Natural killer cell treated with Interleukin-12 subunit alpha and Interleukin-12 subunit beta and Interleukin-15 and Interleukin-18, amount 100 ng/mL, for 72 hours (primary cell): Measurements from ENCODE around the gene SMG7. TPM values are rescaled to one million over a fixed set of nuclear protein-coding genes. Genes with fewer than 3 reads are reported as not detected.

Experiments used
- ATAC-seq, 2 donors: fragments of 150-1000 bp; cut with Tn5 transposase in 1 of 2; sonication (Bioruptor Pico), chemical (Tn5 transposase) in 1 of 2; 2 replicates each; pipeline ENCODE4 v1.10.0; 2021
- DNase-seq: peaks from one replicate; pipeline ENCODE4 v3.0.0; 2022; ENCODE audit warnings: low spot score
- H3K27ac Mint-ChIP-seq, 2 donors: 1 replicate in 1 of 2; 2 replicates in 1 of 2; pipeline ENCODE4 v1.8.0; 2022; ENCODE audit warnings: mixed read lengths in 2 of 2, mild to moderate bottlenecking in 1 of 2, moderate library complexity in 1 of 2
- H3K27me3 Mint-ChIP-seq, 2 donors: 1 replicate in 1 of 2; 2 replicates in 1 of 2; pipeline ENCODE4 v1.8.0; 2022; ENCODE audit warnings: mixed read lengths in 2 of 2
- H3K36me3 Mint-ChIP-seq: one replicate; pipeline ENCODE4 v1.8.0; 2022; ENCODE audit warnings: mixed read lengths
- H3K4me1 Mint-ChIP-seq, 2 donors: 1 replicate in 1 of 2; 2 replicates in 1 of 2; pipeline ENCODE4 v1.8.0; 2022; ENCODE audit warnings: low read depth in 2 of 2, mixed read lengths in 2 of 2, mild to moderate bottlenecking in 1 of 2
- H3K4me3 Mint-ChIP-seq: one replicate; pipeline ENCODE4 v1.8.0; 2022; ENCODE audit warnings: mixed read lengths
- H3K9me3 Mint-ChIP-seq: 2 replicates; pipeline ENCODE4 v1.8.0; 2022; ENCODE audit warnings: mixed read lengths
- total RNA-seq, 2 donors: library from RNA; stranded (reverse); gene quantifications; one replicate each; pipeline ENCODE4 v1.2.3, GENCODE V29; 2022

SMG7 gene
- total RNA-seq, 2 donors from 2014 or later = 90.2 to 96.1 TPM

DNA sequence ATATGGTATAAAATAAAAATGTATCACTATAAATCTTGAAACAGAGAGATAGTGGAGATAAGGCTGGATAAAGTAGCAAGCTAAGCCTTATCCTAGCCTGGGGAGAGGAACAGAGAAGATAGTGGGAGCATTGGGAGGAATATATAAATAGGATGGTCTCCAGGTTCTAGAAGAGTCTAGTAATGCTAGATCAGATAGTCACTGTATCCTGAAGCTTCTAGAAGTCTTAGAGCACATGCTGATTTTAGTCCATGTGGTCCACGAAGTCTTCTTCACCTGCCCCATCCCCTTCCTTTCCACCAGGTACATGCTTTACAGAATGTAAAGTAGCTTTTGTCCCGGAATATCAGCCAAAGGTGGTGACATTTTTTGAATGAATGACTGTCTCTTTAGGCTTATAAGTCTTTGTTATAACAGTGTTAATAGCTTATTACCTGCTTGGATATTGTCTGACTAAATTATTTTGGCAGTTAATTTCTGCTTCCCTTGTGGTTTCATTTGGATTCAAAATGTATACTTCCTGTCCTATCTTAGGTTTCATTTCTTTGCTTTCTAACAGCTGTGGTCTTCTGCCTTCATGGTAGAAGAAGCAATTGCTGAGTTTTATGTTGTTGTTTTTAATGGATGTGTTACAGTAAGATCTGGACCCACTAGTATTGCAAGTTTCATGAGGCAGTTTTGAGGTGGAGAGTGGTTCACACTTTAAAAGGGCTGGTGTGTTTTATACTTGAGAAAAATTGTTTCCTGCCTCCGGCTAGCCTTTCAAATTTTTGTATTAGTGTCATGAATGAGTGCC, 5.9 kb downstream of the SMG7 start:
- Mint-ChIP-seq H3K4me3 (peak overlapping the region; percentile 73), H3K27ac (peak overlapping the region; percentile 73 to 84), H3K36me3 (peaks cover 6% of the 10 kb centered on the region), H3K9me3 (no peaks in the 10 kb centered on the region), H3K4me1 (peaks cover 43 to 62% of the 10 kb centered on the region in 2 donors), H3K27me3 (no peaks in the 10 kb centered on the region)
- no peak for DNase-seq
- peak; percentile 65 to 87 for ATAC-seq

DNA sequence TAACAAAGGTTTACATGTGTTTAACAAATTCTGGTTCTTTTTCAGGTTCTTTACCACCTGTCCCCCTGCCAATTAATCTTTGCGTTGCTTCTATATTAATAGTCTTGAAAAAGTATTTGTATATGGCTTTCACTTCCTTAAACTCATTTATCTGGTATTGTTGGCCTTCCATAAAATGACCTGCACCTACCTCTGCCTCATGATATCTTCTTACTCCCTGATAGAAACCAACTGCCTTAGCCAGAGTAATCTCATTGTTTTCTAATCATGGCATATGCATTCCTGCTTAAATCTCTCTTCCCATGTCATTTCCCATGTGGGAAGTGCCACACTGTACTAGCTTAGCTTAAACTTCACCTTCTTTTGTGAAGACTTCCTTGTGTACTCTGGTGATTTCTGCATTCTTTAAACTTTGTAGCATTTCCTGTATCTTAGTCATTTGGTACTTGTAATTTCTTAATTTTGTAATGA, 8.7 kb downstream of the SMG7 start:
- ATAC-seq (peak in 1 of 2 donors; percentile 14), DNase-seq (no peak)
- peak overlapping the region; percentile 40 for H3K4me3 Mint-ChIP-seq
- H3K27ac Mint-ChIP-seq = peak overlapping the region; percentile 73 to 84
- no peaks in the 10 kb centered on the region for H3K9me3 Mint-ChIP-seq
- H3K4me1 Mint-ChIP-seq = peaks cover 43 to 52% of the 10 kb centered on the region in 2 donors
- H3K36me3 Mint-ChIP-seq = no peaks in the 10 kb centered on the region
- no peaks in the 10 kb centered on the region for H3K27me3 Mint-ChIP-seq

DNA sequence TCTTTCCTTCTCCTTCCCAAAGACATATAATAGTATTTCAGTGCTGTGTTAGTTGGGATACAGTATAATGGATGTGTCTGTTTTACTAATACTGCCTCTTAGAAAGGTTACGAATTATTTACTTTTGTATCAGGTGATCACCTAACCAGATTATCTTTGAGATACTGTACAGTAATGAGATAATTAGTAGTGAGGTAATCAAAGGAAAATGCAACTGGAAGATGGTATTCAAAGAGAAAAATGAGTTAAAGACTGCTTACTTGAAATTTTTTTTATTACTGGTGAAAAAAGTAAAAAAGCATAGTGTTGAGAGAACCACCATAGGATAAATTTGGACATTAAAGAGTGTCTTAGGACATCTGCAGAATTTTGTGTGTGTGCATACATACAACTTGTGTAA, 10.9 kb downstream of the SMG7 start:
- H3K4me3 Mint-ChIP-seq = no peak overlapping the region
- no peaks in the 10 kb centered on the region for H3K27me3 Mint-ChIP-seq
- peaks cover 55 to 64% of the 10 kb centered on the region in 2 donors for H3K4me1 Mint-ChIP-seq
- no peaks in the 10 kb centered on the region for H3K9me3 Mint-ChIP-seq
- no peaks in the 10 kb centered on the region for H3K36me3 Mint-ChIP-seq
- DNase-seq (no peak), ATAC-seq (no peak)
- no peak overlapping the region for H3K27ac Mint-ChIP-seq

DNA sequence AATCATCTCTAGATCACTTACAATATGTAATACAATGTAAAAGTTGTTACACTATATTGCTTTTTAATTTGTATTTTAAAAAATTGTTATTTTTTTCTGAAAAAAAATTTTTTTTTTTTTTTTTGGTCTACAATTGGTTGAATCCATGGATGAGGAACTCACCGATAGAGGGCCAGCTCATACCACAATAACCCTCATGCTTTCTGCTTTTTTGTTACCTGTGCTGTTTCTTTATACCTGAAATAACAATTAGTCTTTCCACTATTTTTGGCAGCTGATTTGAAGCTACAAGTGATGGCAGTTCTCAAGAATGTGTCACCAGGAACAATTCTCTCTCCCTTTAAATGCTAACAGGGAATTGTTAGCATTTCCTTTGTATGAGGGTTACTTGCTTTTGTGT, 12.0 kb downstream of the SMG7 start:
- Mint-ChIP-seq H3K27me3 (no peaks in the 10 kb centered on the region), H3K27ac (no peak overlapping the region), H3K36me3 (no peaks in the 10 kb centered on the region), H3K4me1 (peaks cover 49 to 57% of the 10 kb centered on the region in 2 donors), H3K4me3 (no peak overlapping the region), H3K9me3 (no peaks in the 10 kb centered on the region)
- DNase-seq (no peak), ATAC-seq (no peak)

DNA sequence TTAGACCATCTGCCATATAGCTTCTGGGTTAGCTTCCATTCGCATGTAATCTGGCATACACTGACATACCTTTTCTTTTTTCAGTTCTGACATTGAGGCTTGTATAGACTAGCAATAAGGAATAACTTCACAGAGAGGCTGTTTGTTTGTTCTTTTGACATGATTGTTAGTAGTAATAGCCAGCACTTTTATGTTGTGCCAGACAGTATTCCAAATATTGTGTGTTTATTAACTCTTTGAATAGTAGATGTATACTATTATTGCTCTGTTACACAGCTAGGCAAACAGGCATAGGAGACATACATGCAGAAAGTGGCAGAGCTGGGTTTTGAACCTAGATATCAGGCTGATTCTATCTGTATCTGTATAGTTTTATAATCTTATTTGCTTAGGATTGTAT, 12.6 kb downstream of the SMG7 start:
- Mint-ChIP-seq H3K36me3 (no peaks in the 10 kb centered on the region), H3K27ac (no peak overlapping the region), H3K4me1 (peaks cover 51 to 57% of the 10 kb centered on the region in 2 donors), H3K9me3 (no peaks in the 10 kb centered on the region), H3K27me3 (no peaks in the 10 kb centered on the region), H3K4me3 (no peak overlapping the region)
- no peak for DNase-seq
- no peak for ATAC-seq

DNA sequence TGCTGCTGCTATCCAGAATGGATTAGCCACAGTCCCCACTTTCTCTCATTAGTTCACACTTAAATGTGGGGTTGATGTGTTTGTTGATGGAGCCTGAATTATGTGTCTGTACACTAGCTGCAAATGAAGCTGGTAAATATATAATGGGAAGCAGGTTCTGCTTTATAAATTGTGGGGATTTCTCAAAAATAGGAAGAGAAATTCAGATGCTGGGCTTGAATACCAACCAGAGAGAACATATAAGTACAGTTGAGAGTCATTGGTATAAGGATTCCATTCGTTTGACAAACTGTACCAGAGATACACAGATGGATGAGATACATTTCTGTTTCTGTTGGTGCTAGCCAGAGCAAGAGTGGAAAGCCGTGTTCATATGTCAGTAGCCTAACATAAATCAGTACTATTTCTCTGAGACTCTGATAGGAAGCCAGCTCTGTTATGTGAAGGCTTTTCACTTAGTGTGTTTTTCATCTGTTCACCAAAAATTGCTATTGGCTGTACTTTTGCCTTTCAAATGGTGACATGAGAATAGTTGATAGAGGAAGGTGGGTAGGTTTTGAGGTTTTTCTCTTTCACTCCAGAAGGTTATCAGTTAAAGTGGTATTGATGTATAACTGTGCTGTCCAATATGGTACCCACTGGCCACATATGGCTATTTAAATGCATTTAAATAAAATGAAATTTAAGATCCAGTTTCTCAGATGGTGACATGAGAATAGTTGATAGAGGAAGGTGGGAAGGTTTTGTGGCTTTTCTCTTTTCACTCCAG, 15.6 kb downstream of the SMG7 start:
- DNase-seq (no peak), ATAC-seq (no peak)
- no peaks in the 10 kb centered on the region for H3K36me3 Mint-ChIP-seq
- no peak overlapping the region for H3K27ac Mint-ChIP-seq
- no peaks in the 10 kb centered on the region for H3K27me3 Mint-ChIP-seq
- H3K4me3 Mint-ChIP-seq = no peak overlapping the region
- peaks cover 38 to 46% of the 10 kb centered on the region in 2 donors for H3K4me1 Mint-ChIP-seq
- no peaks in the 10 kb centered on the region for H3K9me3 Mint-ChIP-seq

DNA sequence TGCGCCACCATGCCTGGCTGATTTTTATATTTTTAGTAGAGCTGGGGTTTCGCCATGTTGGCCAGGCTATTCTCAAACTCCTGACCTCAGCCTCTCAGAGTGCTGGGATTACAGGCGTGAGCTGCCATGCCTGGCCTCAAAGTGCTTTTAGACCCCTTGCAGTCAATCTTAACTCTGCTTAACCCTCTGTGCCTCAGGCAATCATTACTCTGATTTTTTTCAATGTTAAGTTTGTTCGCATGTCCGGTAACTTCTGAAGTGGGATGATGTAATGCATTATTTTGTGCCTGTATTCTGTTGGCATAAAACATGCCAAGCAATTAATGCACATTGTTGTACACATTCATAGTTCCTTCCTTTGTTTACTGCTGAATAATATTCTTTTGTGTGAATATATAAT, 18.6 kb downstream of the SMG7 start:
- H3K4me1 Mint-ChIP-seq = peaks cover 43 to 44% of the 10 kb centered on the region in 2 donors
- H3K27ac Mint-ChIP-seq = no peak overlapping the region
- no peaks in the 10 kb centered on the region for H3K9me3 Mint-ChIP-seq
- H3K4me3 Mint-ChIP-seq = no peak overlapping the region
- no peaks in the 10 kb centered on the region for H3K27me3 Mint-ChIP-seq
- no peak for DNase-seq
- ATAC-seq = no peak
- no peaks in the 10 kb centered on the region for H3K36me3 Mint-ChIP-seq

DNA sequence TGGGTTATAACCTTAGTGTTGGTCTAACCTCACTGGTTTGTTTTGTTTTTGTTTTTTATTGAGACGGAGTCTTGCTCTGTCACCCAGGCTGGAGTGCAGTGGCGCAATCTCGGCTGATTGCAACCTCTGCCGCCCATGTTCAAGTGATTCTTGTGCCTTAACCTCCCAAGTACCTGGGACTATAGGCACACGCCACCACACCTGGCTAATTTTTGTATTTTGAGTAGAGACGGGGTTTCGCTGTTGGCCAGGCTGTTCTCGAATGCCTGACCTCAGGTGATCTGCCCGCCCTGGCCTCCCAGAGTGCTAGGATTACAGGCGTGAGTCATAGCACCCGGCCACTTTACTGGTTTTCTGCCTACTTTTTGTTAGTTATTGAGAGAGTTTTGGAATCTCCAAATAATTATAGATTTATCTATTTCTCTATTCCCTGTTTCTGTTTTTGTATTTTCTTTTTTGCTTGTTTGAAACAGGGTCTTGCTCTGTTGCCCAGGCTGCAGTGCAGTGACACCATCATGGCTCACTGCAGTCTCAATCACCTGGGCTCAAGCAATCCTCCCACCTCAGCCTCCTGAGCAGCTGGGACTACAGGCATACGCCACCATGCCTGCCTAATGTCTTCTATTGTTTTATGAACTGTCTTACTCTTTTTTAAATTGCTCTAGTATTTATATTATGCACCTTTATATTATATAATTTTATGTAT, 21.4 kb downstream of the SMG7 start:
- Mint-ChIP-seq H3K4me1 (peaks cover 45 to 46% of the 10 kb centered on the region in 2 donors), H3K4me3 (no peak overlapping the region), H3K27me3 (no peaks in the 10 kb centered on the region), H3K27ac (no peak overlapping the region), H3K9me3 (no peaks in the 10 kb centered on the region), H3K36me3 (no peaks in the 10 kb centered on the region)
- DNase-seq = no peak
- ATAC-seq = no peak

DNA sequence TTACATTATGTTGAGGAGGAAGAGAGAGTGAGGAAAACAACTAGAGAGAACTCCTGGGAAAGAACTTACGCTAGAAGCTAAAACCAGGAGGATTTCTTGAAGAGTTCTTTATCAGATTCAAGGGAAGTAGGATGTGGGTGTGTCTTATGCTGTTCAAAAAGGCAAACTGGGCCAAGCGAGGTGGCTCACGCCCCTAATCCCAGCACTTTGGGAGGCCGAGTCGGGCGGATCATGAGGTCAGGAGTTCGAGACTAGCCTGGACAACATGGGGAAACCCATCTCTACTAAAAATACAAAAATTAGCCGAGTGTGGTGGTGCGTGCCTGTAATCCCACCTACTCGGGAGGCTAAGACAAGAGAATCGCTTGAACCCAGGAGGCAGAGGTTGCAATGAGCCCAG, 23.1 kb downstream of the SMG7 start:
- H3K36me3 Mint-ChIP-seq = no peaks in the 10 kb centered on the region
- H3K4me3 Mint-ChIP-seq = no peak overlapping the region
- ATAC-seq = no peak
- H3K27me3 Mint-ChIP-seq = no peaks in the 10 kb centered on the region
- no peaks in the 10 kb centered on the region for H3K9me3 Mint-ChIP-seq
- no peak for DNase-seq
- no peak overlapping the region for H3K27ac Mint-ChIP-seq
- H3K4me1 Mint-ChIP-seq = peaks cover 44 to 47% of the 10 kb centered on the region in 2 donors

DNA sequence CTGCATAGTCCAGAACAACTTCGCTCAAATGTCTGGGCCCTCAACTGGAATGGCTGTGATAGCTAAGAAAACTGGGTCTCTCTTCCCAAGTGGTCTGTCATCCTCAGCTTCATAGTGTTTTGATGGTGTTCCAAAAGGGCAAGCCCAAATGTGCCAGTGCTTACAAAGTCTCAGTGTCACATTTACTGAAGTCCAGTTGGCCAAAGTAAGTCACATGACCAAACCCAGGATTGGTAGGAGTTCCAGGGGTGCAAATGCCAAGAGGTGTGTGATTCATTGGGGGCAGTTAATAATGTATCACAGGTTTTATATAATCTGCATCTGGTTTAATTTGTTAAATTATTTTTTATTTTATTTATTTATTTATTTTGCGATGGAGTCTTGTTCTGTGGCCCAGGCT, 24.9 kb downstream of the SMG7 start:
- H3K27me3 Mint-ChIP-seq = no peaks in the 10 kb centered on the region
- peaks cover 38 to 40% of the 10 kb centered on the region in 2 donors for H3K4me1 Mint-ChIP-seq
- no peaks in the 10 kb centered on the region for H3K9me3 Mint-ChIP-seq
- H3K27ac Mint-ChIP-seq = no peak overlapping the region
- ATAC-seq = no peak
- DNase-seq = no peak
- H3K4me3 Mint-ChIP-seq = no peak overlapping the region
- H3K36me3 Mint-ChIP-seq = no peaks in the 10 kb centered on the region

DNA sequence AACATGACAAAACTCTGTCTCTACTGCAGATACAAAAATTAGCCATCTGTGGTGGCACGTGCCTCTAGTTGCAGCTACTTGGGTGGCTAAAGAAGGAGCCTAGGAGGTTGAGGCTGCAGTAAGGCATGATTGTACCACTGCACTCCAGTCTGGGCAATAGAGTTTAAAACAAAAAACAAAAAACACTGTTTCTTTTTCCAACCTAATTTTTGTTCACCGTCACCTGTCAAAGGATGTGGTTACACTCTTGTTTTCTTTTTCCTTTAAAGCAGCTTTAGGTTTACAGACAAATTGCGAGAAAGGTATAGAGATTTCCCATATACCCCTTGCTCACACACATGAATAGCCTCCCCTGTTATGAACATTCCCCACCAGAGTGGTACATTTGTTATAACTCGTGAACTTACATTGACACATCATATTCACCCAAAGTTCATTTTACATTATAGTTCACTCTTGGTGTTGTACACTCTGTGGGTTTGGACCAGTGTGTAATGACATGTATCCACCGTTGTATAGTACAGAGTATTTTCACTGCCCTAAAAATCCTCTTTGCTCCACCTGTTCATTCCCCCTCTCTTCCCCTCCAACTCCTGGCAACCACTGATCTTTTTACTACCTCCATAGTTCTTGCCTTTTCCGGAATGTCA, 26.2 kb downstream of the SMG7 start:
- DNase-seq = no peak
- peak in 1 of 2 donors; percentile 56 for ATAC-seq

DNA sequence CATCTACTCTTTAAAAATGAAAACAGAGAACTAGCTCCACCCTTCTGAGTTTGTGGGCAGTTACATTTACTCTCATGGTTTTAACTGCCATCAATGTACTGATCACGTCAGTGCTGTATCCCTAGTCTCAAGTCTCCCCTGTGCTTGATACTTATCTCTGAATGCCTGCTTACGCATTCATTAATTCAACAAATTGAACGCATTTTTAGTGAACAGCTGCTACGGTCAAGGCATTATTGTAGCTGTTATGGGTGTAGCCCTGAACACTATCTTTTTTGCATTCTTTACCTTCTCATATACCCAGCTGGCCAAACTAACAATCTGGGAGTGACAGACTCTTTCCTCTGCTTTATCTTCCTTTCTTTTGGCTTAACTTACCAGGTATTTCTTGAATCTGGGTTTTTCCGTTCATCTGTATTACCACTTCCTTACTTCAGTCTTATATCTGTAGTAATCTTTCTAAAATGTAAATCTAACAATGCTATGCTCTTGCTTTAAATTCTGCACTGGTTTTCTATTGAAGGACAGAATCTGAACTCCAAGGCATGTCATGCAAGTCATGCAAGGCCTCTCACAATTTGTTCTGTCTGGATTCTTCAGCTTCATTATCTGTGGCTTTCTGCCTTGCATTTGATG, 33.3 kb downstream of the SMG7 start:
- DNase-seq = no peak
- peaks cover under 1% of the 10 kb centered on the region in 2 donors for H3K4me1 Mint-ChIP-seq
- H3K27me3 Mint-ChIP-seq = no peaks in the 10 kb centered on the region
- no peak overlapping the region for H3K4me3 Mint-ChIP-seq
- H3K9me3 Mint-ChIP-seq = no peaks in the 10 kb centered on the region
- no peaks in the 10 kb centered on the region for H3K36me3 Mint-ChIP-seq
- H3K27ac Mint-ChIP-seq = no peak overlapping the region
- no peak for ATAC-seq

More for the DNA sequence above, 26.2 kb downstream of the SMG7 start:
- Mint-ChIP-seq H3K9me3 (no peaks in the 10 kb centered on the region), H3K27ac (peak overlapping the region; percentile 37 to 51), H3K4me3 (peak overlapping the region; percentile 51), H3K36me3 (no peaks in the 10 kb centered on the region), H3K4me1 (peaks cover 32 to 40% of the 10 kb centered on the region in 2 donors), H3K27me3 (no peaks in the 10 kb centered on the region)

DNA sequence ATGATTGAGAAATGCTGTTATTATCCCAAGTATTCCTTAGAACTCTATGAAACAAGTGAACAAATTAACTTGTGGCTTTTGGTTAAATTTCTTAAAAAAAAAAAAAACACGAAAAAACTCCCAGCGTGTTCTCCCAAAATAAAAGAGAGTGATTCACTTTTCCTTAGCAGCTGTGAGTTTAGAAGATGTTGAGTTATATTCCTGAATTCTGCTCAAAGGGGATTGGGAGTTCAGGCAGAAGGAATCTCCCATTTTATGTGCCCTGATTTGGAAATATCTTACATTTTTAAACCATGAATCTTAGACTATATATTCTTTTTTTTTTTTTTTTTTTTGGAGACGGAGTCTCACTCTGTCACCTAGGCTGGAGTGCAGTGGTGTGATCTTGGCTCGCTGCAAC, 34.3 kb downstream of the SMG7 start:
- ATAC-seq = no peak
- Mint-ChIP-seq H3K36me3 (no peaks in the 10 kb centered on the region), H3K27me3 (no peaks in the 10 kb centered on the region), H3K4me3 (no peak overlapping the region), H3K27ac (no peak overlapping the region), H3K4me1 (peaks cover 6% of the 10 kb centered on the region in 2 donors), H3K9me3 (no peaks in the 10 kb centered on the region)
- DNase-seq = no peak
